Measurements from ENCODE around the gene PDK3.

PDK3 gene

GRCh38 chrX:24483596-24483995, 18.5 kb downstream of the PDK3 start:
- no peak for DNase-seq

- no peak for DNase-seq
Observed at GRCh38 chrX:24485323-24485722, 20.2 kb downstream of the PDK3 start.

GRCh38 chrX:24485976-24486680, 21.0 kb downstream of the PDK3 start:
- DNase-seq: no peak

GRCh38 chrX:24487571-24487970, 22.5 kb downstream of the PDK3 start:
- no peak for DNase-seq

- DNase-seq: no peak
Observed at GRCh38 chrX:24491741-24492140, 26.7 kb downstream of the PDK3 start.

GRCh38 chrX:24493740-24494581, 28.9 kb downstream of the PDK3 start:
- no peak for DNase-seq

- no peak for DNase-seq
Observed at GRCh38 chrX:24494647-24495075, 29.6 kb downstream of the PDK3 start.

GRCh38 chrX:24495700-24496099, 30.6 kb downstream of the PDK3 start:
- no peak for DNase-seq

GRCh38 chrX:24498181-24498580, 33.1 kb downstream of the PDK3 start:
- DNase-seq: no peak

- no peak for DNase-seq
Observed at GRCh38 chrX:24498975-24499374, 33.9 kb downstream of the PDK3 start.

GRCh38 chrX:24506082-24506481, 41.0 kb downstream of the PDK3 start:
- no peak for DNase-seq

GRCh38 chrX:24508375-24508774, 43.3 kb downstream of the PDK3 start:
- no peak for DNase-seq

GRCh38 chrX:24513416-24513815, 48.3 kb downstream of the PDK3 start:
- DNase-seq: no peak

GRCh38 chrX:24515447-24515846, 50.4 kb downstream of the PDK3 start:
- no peak for DNase-seq

GRCh38 chrX:24520472-24520871, 55.4 kb downstream of the PDK3 start:
- no peak for DNase-seq

- DNase-seq: no peak
Observed at GRCh38 chrX:24525455-24525854, 60.4 kb downstream of the PDK3 start.

- no peak for DNase-seq
Observed at GRCh38 chrX:24526616-24527015, 61.5 kb downstream of the PDK3 start.

GRCh38 chrX:24528605-24529004, 63.5 kb downstream of the PDK3 start:
- no peak for DNase-seq

GRCh38 chrX:24536551-24536950, 71.5 kb downstream of the PDK3 start:
- no peak for DNase-seq

GRCh38 chrX:24542756-24543155, 77.7 kb downstream of the PDK3 start:
- no peak for DNase-seq

GRCh38 chrX:24547961-24548360, 82.9 kb downstream of the PDK3 start:
- DNase-seq: no peak

GRCh38 chrX:24550166-24550565, 85.1 kb downstream of the PDK3 start:
- DNase-seq: no peak

GRCh38 chrX:24553011-24553410, 87.9 kb downstream of the PDK3 start:
- DNase-seq: no peak

- no peak for DNase-seq
Observed at GRCh38 chrX:24561121-24561520, 96.0 kb downstream of the PDK3 start.

Measured in activated T-cell treated with anti-CD3 and anti-CD28 coated beads for 4 hours (primary cell).